ENCODE results near the gene HES7.

The HES7 gene

GRCh38 chr17:8142887-8143580 is 19.1 kb upstream of the HES7 start:
- DNase-seq (ENCODE audit: low read depth, low spot score): no peak

GRCh38 chr17:8142158-8142886 is 18.4 kb upstream of the HES7 start:
- DNase-seq (ENCODE audit: low read depth, low spot score): no peak

- no peak for DNase-seq (ENCODE audit: low read depth, low spot score)
Measured at GRCh38 chr17:8141741-8142140, 17.8 kb upstream of the HES7 start.

GRCh38 chr17:8141045-8141444 is 17.1 kb upstream of the HES7 start:
- DNase-seq (ENCODE audit: low read depth, low spot score): no peak

- DNase-seq (ENCODE audit: low read depth, low spot score): no peak
Measured at GRCh38 chr17:8140065-8141029, 16.4 kb upstream of the HES7 start.

- peak; percentile 98 for DNase-seq (ENCODE audit: low read depth, low spot score)
Measured at GRCh38 chr17:8138672-8139371, 14.9 kb upstream of the HES7 start.

- DNase-seq (ENCODE audit: low read depth, low spot score): no peak
Measured at GRCh38 chr17:8138374-8138671, 14.4 kb upstream of the HES7 start.

GRCh38 chr17:8137645-8138373 is 13.9 kb upstream of the HES7 start:
- no peak for DNase-seq (ENCODE audit: low read depth, low spot score)

- DNase-seq (ENCODE audit: low read depth, low spot score): no peak
Measured at GRCh38 chr17:8133941-8134340, 10.0 kb upstream of the HES7 start.

GRCh38 chr17:8133399-8133798 is 9.5 kb upstream of the HES7 start:
- DNase-seq (ENCODE audit: low read depth, low spot score): no peak

GRCh38 chr17:8131844-8132441 is 8.0 kb upstream of the HES7 start:
- no peak for DNase-seq (ENCODE audit: low read depth, low spot score)

GRCh38 chr17:8128125-8128784 is 4.3 kb upstream of the HES7 start:
- no peak for DNase-seq (ENCODE audit: low read depth, low spot score)

- DNase-seq (ENCODE audit: low read depth, low spot score): peak; percentile 67
Measured at GRCh38 chr17:8126491-8127066, 2.7 kb upstream of the HES7 start.

- no peak for DNase-seq (ENCODE audit: low read depth, low spot score)
Measured at GRCh38 chr17:8125947-8126490, 2.1 kb upstream of the HES7 start.

- DNase-seq (ENCODE audit: low read depth, low spot score): peak; percentile 78
Measured at GRCh38 chr17:8125154-8125946, 1.4 kb upstream of the HES7 start.

- DNase-seq (ENCODE audit: low read depth, low spot score): no peak
Measured at GRCh38 chr17:8124350-8125153, 646 bp upstream of the HES7 start.

GRCh38 chr17:8122924-8123694 is 797 bp downstream of the HES7 start:
- peak; percentile 62 for DNase-seq (ENCODE audit: low read depth, low spot score)
